HG03575 (cell line): ENCODE results near the gene RAB3B.

Source experiments
- ATAC-seq: cut with Tn5 transposase; IDR thresholded peaks from one replicate; pipeline ENCODE4 v1.9.1; 2021; ENCODE audit not compliant: unreplicated experiment, insufficient number of reproducible peaks, low FRiP score; ENCODE audit errors: extremely low read depth

The RAB3B gene

GRCh38 chr1:51961954-51962353, 28.5 kb downstream of the RAB3B start:
- ATAC-seq = no peak

GRCh38 chr1:51961231-51961630, 29.3 kb downstream of the RAB3B start:
- no peak for ATAC-seq

GRCh38 chr1:51960262-51960661, 30.2 kb downstream of the RAB3B start:
- ATAC-seq = no peak

- ATAC-seq = no peak
These were observed 31.7 kb downstream of the RAB3B start for GRCh38 chr1:51958824-51959223.

- no peak for ATAC-seq
These were observed 32.9 kb downstream of the RAB3B start for GRCh38 chr1:51957618-51958017.

- ATAC-seq = no peak
These were observed 33.7 kb downstream of the RAB3B start for GRCh38 chr1:51956528-51957509.

- ATAC-seq = no peak
These were observed 34.5 kb downstream of the RAB3B start for GRCh38 chr1:51955797-51956527.

- no peak for ATAC-seq
These were observed 35.7 kb downstream of the RAB3B start for GRCh38 chr1:51954783-51955182.

- ATAC-seq = no peak
These were observed 37.4 kb downstream of the RAB3B start for GRCh38 chr1:51953079-51953478.

- ATAC-seq = no peak
These were observed 37.9 kb downstream of the RAB3B start for GRCh38 chr1:51952638-51953037.

GRCh38 chr1:51950701-51951100, 39.8 kb downstream of the RAB3B start:
- no peak for ATAC-seq

GRCh38 chr1:51949014-51949702, 41.3 kb downstream of the RAB3B start:
- ATAC-seq = no peak

- no peak for ATAC-seq
These were observed 42.0 kb downstream of the RAB3B start for GRCh38 chr1:51948491-51948915.

GRCh38 chr1:51946300-51946699, 44.2 kb downstream of the RAB3B start:
- no peak for ATAC-seq

- no peak for ATAC-seq
These were observed 44.9 kb downstream of the RAB3B start for GRCh38 chr1:51945591-51945990.

GRCh38 chr1:51942281-51942680, 48.2 kb downstream of the RAB3B start:
- no peak for ATAC-seq

- no peak for ATAC-seq
These were observed 49.0 kb downstream of the RAB3B start for GRCh38 chr1:51941528-51941927.

- ATAC-seq = no peak
These were observed 53.4 kb downstream of the RAB3B start for GRCh38 chr1:51937112-51937511.

GRCh38 chr1:51936531-51936930, 54.0 kb downstream of the RAB3B start:
- no peak for ATAC-seq
